Measurements from ENCODE around the gene LGMN. TPM values are rescaled to one million over a fixed set of nuclear protein-coding genes. Genes with fewer than 3 reads are reported as not detected.
"Not testable (repeated sequence)": the region's sequence is repeated elsewhere in the genome, so short reads cannot be mapped to it uniquely, and the experiment has no call there.

LGMN gene
- polyA plus RNA-seq, 3 donors: 26.9 to 115 (median 59.0) TPM

DNA sequence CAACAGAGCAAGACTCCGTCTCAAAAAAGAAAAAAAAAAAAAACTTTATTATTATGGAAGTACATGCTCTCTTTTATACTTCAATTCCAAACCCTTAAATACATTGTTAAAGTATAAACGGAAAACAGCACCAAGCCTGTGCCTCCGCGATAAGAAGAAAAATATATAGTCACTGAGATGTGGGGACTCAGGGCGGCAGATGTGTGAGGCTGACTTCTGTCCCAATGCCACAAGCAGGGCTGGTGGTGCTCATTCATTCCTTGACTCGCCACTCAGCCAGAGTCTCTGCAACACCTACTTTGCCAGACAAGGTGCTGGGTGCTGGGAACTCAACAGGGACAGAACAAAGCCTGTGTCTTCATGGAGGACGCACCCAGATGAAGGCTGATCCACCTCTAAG is 13.8 kb downstream of the LGMN start:
- WGBS, 3 donors: 94 to 95% (median 95%) methylated on average over 7 of the region's 7 CpGs
- no peak overlapping the region for H3K27ac ChIP-seq (ENCODE audit: low read depth, low read length)

DNA sequence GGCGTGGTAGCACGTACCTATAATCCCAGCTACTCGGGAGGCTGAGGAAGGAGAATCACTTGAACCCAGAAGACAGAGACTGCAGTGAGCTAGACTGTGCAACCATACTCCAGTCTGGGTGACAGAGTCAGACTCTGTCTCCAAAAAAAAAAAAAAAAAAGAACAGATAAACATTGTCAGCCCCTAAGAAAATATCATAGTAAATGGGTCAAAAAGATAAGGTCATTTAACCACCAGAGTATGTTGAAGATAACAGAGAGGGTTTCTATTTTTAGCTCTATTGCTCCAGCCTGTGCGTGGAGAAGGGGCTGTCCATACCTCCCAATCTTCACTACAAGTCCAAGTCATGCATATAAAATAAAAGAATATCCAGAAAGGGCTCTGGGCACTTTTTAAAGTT is 15.4 kb downstream of the LGMN start:
- no peak overlapping the region for H3K27ac ChIP-seq (ENCODE audit: low read depth, low read length)
- WGBS, 3 donors: 71 to 85% (median 83%) methylated on average over 4 of the region's 4 CpGs

DNA sequence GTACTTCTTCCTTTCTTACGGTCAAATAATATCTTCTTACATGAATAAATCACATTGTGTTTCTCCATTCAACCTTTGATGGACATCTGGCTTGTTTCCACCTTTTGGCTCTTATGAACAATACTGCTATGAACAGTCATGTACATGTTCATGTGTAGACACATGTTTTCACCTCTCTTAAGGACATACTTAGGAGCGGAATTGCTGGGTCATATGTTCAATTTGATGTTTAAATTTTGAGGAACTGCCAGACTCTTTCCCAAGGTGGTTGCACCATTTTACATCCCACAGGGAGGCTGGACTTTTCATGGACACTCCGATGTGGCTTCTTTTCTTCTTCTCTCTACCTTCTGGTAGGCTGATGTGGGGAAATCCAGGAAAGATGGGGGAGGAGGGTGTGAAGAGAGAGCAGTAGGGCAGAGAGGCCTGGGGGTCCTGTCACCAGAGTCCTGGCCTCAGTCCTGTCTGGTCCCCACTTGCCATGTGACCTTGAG is 16.8 kb downstream of the LGMN start:
- 91 to 95% (median 94%) methylated on average over 3 of the region's 3 CpGs for WGBS, 3 donors
- H3K27ac ChIP-seq (ENCODE audit: low read depth, low read length): no peak overlapping the region

DNA sequence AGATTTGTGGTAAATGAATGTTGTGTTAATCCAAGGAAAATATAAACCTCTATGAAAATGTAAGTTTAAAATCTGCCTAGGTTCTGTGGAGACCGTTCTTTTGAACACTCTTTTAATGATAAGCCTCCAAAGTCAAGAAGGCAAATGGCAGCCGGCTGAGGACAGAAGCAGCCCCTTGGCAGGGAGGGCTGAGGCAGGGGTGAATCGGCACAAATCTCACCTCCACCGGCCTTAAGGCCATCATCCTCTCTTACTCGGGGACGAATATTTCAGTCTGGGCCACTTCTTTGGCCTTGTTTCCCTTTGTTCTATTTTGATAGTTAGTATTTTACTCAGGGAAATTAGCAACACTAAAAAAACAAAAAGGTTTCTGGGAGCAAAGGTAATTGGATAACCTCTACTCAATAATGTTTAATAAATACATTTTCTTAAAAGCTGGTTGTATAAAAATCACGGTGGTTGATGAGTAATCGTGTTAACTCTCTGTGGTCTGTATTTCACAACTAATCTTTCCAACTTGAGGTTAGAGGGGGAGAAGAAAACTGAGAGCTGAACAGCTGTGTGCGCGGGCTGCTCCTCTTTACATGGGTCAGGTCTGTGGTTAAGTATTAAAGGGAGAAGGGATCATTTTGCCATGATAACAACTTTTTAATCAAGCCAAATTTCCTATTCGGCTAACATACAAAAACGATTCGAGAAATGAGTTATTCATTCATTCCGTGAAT is 18.6 kb downstream of the LGMN start:
- WGBS, 3 donors: 57 to 73% (median 63%) methylated on average over 14 of the region's 14 CpGs
- no peak overlapping the region for H3K27ac ChIP-seq (ENCODE audit: low read depth, low read length)

DNA sequence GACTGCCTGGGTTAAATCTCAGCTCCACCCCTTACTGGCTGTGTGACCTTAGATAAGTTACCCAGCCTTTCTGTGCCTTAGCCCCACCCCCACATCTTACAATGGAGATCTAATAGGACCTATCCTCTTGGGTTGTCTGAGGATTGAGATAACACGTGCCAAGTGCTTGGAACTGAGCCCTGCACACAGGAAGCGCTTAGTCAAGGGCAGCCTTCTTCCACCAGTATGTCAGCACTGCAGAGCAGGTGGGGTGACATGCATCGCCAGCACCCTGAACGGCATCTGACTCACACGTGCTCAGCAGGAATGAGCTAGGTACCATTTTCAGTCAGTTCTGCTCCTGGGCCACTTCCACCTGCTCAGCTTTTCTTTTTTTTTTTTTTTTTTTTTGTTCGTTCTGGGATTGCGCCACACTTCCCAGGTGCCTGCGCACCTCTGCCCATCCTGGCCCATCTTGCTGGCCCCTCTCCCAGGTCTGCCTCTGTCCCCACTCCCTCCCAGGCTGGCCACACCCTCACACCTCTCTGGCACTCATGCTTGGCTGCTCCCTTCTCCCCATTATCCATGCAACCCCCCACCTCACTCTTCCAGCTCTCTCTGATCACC is 19.6 kb downstream of the LGMN start:
- H3K27ac ChIP-seq (ENCODE audit: low read depth, low read length): no peak overlapping the region
- 52 to 69% (median 62%) methylated on average over 6 to 8 of the region's 8 CpGs for WGBS, 3 donors

DNA sequence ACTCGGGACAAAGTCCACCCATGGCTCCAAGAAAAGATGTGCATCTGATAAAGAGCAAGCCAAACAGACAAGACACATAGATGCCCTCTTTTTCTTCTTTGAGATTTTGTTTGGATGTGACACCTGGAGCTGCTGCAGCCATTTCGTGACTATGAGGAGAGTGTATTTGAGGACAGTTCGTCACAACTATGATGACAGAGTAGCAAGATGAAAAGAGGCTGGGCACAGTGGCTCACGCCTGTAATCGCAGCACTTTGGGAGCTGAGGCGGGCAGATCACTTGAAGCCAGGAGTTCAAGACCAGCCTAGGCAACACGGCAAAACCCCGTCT is 21.5 kb downstream of the LGMN start:
- 82 to 93% (median 91%) methylated on average over 6 to 8 of the region's 8 CpGs for WGBS, 3 donors
- no peak overlapping the region for H3K27ac ChIP-seq (ENCODE audit: low read depth, low read length)

DNA sequence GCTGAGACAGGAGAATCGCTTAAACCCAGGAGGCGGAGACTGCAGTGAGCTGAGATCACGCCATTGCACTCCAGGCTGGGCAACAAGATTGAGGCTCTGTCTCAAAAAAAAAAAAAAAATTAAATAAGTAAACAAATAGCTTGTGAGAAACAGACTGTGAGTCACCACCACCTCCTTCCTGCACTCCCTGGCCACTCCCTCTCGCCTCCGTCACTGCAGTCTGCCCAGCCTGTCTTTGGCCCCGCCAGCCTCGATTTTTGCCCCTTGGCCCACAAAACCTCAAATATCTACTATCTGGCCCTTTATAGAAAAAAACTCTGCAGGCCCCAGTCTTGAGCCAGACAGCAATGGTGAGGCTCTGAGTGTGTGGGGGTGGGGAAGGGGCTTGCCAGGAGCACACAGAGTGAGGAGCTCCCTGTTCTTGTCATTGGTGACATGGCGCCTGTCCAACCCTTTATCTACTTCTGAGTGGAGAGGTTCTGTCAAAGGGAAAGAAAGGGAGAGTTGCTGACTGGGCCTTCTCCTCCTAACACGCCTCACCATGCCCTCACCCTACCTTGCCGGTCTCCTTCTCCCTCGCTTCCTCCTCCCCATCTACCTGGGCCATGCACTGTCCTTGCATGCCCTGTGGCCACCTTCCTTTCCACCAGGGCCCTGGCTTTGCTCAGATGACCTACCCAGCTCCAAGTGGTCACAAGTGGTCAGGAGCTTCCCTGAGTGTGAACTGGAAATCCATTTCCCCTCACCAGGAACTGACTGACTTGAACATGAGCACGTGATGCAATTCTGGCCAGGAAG is 22.1 kb downstream of the LGMN start:
- H3K27ac ChIP-seq (ENCODE audit: low read depth, low read length): no peak overlapping the region
- WGBS, 3 donors: 57 to 82% (median 75%) methylated on average over 12 of the region's 12 CpGs

DNA sequence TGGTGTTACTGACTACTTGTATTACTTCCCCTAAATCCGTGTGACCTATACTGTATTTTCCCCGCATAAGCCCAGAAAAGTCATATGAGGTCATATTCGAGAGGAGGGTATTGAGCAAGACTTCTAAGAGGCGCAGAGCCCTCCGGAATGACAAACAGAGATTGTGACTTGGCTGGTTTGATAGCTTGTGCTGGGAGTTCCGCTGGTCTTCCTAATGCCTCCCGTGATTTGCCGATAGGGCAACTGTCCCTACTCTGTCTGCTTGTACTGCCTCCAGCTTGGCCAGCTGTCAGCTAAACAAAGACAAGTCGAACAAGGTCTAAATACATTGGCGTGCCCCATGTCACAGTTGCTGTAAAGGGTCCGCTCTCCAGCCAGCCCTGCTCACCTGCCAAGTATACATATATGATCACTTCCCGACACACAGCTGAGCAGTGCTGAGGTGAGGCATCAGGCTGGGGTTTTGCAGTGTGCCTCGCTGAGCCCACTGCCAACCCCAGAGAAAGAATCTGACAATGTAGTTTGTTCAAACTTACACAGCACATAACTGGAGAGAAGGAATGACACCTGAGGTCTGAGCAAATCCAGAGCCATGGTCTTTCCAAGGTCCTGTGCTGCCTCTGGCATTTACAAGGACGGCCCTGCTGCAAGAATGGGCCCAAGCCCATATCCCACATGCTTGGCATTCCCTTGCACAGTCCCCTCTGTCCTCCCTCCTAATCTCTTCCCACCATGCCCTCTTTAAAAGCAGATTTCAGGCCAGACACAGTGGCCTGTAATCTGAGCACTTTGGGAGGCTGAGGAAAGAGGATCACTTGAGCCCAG is 23.7 kb downstream of the LGMN start:
- H3K27ac ChIP-seq (ENCODE audit: low read depth, low read length): no peak overlapping the region
- WGBS, 3 donors: 57 to 85% (median 75%) methylated on average over 14 of the region's 14 CpGs

DNA sequence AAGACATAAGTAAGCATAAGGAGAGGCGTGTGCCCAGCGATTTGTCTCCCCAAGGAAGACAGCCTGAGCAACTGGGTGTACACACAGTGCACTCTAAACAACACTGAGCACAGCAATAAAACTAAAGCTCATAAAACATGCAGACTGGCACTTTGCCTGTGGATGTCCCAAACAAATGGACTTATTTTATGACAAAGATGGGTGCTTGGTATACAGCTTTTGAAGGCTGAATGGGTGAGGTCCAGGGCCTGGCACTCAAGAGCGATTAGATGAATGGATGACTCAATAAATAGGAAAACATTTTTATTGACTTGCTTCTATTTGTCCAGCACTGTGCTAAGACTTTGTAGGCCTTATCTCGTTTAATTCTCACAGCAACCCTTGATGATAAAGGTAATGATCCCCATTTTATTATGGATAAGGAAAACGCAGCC is 28.5 kb downstream of the LGMN start:
- WGBS, 3 donors: 53 to 66% (median 55%) methylated on average over 5 of the region's 5 CpGs
- no peak overlapping the region for H3K27ac ChIP-seq (ENCODE audit: low read depth, low read length)

DNA sequence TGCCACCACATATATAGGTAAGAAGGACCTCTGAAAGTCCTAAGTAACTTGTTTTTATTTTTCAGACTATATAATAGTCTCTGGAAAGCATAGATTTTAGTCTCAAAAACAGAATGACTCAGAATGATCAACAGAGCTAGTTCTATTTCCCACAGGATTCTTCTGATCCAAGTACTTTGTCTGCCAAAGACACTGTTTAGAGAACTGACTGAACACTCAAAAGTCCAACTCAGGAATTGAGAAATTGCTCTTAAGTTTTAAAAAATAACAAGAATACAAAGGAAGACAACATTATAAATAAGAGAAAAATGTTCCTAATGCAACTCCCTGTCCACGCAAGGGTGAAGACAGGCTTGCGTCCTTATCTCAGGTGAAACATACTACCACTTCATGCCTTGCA is 29.0 kb downstream of the LGMN start:
- no peak overlapping the region for H3K27ac ChIP-seq (ENCODE audit: low read depth, low read length)
- 67 to 79% (median 69%) methylated on average over 2 of the region's 2 CpGs for WGBS, 3 donors

DNA sequence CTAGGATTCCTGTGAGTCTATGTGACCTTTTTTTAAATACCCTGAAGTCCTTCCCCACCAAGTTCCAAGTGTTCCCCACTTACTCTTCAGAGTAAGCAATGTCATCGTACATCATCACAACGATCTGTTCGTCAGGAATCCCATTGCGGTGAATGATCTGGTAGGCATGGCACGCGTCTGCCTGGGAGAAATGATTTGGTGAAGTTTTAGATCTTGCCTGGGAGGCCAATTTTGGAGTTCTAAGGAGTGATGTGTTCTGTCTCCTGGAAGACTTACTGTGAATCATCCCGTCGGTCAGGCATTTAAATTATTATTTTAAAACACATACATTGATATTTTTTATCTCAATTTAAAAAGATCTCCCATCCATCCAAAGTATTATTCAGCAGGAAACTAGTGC is 29.8 kb downstream of the LGMN start:
- H3K27ac ChIP-seq (ENCODE audit: low read depth, low read length): no peak overlapping the region

DNA sequence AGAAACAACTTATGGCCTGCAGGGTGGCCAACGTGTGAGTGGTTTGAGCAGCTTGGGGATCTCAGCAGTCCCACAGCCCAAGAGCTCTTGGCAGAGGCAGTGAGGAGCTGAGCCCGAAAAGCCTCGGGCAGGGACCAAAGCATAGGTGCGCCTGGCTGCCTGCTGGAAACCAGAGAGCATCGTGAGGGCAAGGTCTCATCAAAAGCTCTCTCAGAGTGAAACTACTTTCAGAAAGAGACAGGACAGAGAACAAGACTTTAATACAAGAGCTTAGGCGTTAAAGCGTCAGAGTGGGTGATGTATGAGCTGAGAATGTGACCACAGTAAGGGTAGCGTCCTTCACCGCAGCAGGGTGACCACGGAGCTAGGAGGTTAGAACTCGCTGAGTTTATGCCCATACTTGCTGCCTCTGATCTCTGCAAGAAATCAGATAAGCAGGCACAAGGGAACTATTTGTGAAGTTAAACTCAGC is 30.8 kb downstream of the LGMN start:
- WGBS, 3 donors: 65 to 80% (median 75%) methylated on average over 11 of the region's 11 CpGs
- no peak overlapping the region for H3K27ac ChIP-seq (ENCODE audit: low read depth, low read length)

More for the DNA sequence above, 29.8 kb downstream of the LGMN start:
- WGBS, 3 donors: 79 to 93% (median 92%) methylated on average over 8 of the region's 8 CpGs

DNA sequence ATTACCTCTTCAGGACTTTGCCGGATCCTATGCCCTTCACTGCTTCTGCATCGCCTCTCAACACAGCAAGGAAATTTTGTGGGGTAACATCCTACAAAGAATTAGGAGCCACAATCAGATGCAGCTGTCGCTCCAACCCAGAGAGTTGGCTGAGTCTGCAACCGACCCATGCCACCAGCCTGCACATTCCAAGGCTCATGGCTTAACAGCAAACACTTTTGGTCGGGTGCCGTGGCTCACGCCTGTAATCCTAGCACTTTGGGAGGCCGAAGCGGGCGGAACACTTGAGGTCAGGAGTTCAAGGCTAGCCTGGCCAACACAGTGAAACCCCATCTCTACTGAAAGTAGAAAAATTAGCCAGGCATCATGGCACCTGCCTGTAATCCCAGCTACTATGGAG is 32.3 kb downstream of the LGMN start:
- 90 to 96% (median 94%) methylated on average over 10 of the region's 10 CpGs for WGBS, 3 donors

DNA sequence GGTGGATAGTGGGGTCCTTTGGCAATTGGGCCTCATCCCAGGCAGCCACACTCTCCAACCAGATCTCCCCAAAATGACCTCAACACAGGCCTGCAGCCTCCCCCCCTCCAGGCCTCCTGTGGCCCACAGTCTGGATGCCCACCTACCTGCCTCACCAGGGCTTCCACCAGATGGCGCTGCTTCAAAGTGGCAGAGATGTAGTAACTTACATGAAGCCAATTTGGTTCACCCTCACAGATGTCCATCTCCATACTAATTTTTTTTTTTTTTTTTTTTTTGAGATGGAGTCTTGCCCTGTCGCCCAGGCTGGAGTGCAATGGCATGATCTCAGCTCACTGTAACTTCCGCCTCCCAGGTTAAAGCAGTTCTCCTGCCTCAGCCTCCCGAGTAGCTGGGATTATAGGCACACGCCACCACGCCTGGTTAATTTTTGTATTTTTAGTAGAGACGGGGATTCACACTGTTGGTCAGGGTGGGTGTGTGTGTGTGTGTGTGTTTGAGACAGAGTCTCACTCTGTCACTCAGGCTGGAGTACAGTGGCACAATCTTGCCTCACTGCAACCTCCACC is 33.6 kb downstream of the LGMN start:
- 74 to 78% (median 76%) methylated on average over 7 of the region's 7 CpGs for WGBS, 3 donors
- H3K27ac ChIP-seq (ENCODE audit: low read depth, low read length): not testable (repeated sequence)

More for the DNA sequence above, 32.3 kb downstream of the LGMN start:
- H3K27ac ChIP-seq (ENCODE audit: low read depth, low read length): no peak overlapping the region

DNA sequence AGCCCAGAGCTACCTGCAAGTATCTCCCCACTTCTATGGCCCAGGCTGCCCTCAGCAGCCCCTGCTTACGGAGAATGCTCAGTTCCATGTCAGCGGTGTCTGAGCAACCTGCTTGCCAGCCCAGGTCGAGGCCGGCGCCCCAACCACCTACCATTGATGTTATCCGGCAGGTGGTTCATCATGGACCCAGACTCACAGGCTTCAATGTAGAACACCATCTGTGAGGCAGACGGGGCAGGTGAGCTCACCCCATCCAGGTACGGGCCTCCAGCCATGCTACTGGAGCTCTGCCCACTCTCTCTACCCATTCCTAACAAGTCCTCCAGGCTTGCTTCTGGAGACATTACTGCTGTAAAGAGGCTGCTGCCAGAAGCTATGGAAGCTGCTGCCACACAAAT is 35.8 kb downstream of the LGMN start:
- 93 to 99% (median 97%) methylated on average over 8 of the region's 8 CpGs for WGBS, 3 donors
- H3K27ac ChIP-seq (ENCODE audit: low read depth, low read length): no peak overlapping the region

DNA sequence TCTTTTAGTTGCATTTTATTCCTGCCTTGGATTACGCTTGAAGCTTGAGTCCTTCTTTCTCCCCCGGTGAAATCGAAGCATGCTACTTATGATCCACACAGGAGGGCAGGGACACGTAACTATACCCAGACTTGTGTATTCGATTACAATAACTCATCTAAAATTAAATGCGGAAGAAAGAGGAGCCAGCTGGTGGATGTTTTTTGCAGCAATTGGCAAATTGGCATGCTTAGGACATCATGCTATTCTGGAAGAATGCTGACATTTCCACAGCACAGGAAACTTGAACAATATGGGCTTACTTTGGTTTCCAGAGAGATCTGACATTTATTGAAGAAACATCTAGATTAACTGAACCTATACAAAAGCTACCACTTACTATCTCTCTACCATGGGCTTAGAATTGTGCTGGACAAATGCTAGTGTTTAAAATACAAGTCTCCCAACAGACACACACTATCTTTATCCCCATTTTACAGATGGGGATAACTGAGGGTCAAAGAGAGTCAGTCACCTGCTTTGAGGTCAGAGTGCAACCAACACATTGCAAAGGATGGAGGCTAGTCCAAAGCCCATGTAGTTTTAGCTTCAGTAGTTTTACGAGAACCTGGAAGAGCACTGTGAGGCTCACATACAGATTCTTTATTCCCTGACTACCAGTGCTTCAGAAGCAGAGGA is 36.3 kb downstream of the LGMN start:
- H3K27ac ChIP-seq (ENCODE audit: low read depth, low read length): no peak overlapping the region
- 87 to 94% (median 92%) methylated on average over 7 of the region's 7 CpGs for WGBS, 3 donors

DNA sequence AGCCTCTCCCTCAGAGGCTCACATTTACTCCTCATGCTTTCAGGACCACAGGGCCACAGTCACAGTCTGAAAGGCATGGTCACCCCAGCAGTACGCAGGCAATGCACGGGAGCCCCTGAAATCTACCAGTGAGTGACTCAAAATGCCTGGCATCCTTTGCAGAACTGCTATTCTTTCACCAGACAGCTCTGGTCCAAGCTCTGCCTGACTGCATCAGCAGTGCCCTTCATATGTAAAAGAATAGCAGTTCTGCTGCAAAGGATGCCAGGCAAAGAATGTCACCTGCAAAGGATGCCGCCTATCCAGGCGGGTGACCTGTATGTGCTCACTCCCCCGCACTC is 38.5 kb downstream of the LGMN start:
- H3K27ac ChIP-seq (ENCODE audit: low read depth, low read length): no peak overlapping the region
- WGBS, 3 donors: 94 to 98% (median 97%) methylated on average over 5 of the region's 5 CpGs

All from adipose tissue (tissue), 3 donors.